ENCODE data around the gene ZNF213. TPM values are rescaled to one million over a fixed set of nuclear protein-coding genes. Genes with fewer than 3 reads are reported as not detected.

ZNF213 gene, protein sequence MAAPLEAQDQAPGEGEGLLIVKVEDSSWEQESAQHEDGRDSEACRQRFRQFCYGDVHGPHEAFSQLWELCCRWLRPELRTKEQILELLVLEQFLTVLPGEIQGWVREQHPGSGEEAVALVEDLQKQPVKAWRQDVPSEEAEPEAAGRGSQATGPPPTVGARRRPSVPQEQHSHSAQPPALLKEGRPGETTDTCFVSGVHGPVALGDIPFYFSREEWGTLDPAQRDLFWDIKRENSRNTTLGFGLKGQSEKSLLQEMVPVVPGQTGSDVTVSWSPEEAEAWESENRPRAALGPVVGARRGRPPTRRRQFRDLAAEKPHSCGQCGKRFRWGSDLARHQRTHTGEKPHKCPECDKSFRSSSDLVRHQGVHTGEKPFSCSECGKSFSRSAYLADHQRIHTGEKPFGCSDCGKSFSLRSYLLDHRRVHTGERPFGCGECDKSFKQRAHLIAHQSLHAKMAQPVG
- total RNA-seq: 8.3 and 11.4 TPM in 2 replicates

DNA sequence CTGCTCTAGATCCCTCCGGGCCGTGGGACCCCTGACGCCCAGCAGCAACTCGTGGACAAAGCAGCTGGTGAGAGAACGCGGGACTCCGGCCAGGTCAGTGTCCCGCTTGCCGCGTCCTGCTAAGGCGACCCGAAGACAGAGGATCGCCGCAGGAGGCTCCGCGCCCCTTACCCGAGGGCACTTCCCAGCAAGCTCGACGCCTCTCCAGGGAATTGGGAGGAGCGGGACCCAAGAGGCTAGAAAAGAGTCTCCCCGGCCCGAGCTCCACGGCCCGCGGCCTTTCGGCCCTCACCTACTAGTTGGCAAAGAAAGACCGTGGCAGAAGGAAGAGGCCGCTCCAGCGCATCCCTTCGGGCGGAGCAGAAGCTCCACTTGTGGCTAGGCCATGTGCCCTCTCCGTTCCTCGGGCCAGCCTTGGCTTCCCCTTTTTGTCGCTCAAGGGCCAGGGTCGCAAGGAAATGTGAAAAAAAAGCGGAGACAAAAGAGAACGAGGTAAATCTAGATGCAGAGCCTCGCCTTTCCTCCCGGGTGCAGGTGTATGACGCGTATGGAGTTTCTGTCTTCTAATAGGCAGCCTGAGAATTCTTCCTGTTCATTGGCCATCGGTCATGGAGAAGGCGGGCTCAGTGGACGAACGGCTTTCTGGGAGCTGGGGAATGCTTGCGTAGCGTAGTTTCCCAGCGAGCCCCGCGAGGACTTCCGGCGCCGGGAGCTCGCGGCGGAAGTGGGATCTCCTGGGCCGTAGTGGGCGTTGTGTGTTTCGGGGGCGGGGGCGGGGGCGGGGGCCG is at the start of gene ZNF213:
Gene ZNF213 (plus strand): TSS at position 692 of the 788 bp plus-strand sequence. CDS start 2,252 bp downstream, outside the sequence.

DNA sequence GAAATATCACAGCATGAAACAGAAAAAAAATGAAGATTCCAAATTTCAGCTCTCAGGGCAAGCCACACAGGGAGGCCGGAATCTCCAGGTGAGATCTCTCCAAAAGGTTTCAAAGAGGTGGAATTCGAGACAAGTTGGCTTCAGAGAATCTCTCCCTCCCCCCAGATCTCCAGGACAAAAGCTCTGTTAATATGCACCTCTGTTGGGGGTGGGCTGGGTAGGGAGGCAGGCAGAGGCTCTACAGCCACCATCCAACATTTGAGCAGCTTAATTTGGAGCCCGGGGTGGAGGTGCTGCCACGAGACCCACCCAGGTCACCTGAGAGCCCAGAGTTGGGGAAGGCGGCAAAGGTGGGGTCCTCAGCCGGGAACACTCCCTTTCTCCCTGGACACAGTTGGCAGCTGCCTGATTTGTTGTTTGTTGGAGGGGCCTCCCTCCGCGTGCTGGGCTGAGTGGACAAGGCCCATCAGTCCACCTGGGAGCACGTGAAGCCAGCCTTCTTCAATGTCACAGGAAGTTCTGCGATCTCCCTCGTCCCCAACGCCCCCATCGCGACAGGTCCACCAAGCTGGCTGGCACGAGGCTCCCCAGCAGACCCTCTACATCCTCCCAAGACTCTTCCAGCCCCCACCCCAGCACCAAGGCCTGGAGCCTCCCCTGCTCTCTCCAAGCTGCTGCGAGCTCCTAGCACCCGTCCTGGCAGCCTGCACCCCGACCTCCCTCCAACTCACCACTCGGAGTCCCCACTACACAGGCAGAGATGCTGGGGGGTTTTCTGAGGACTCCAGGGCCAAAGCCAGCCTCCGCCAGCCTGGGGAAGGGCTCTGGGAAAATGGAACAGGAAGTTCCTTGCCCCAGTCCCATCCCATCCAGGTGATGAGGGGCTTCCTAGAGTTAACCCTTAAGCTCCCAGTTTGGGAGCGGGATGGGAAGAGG is 36.1 kb upstream of the ZNF213 start, which contains the start of gene ZSCAN10:
Gene ZSCAN10 (minus strand): TSS at position 836 of the 936 bp plus-strand sequence. CDS start 6,357 bp downstream, outside the sequence.

DNA sequence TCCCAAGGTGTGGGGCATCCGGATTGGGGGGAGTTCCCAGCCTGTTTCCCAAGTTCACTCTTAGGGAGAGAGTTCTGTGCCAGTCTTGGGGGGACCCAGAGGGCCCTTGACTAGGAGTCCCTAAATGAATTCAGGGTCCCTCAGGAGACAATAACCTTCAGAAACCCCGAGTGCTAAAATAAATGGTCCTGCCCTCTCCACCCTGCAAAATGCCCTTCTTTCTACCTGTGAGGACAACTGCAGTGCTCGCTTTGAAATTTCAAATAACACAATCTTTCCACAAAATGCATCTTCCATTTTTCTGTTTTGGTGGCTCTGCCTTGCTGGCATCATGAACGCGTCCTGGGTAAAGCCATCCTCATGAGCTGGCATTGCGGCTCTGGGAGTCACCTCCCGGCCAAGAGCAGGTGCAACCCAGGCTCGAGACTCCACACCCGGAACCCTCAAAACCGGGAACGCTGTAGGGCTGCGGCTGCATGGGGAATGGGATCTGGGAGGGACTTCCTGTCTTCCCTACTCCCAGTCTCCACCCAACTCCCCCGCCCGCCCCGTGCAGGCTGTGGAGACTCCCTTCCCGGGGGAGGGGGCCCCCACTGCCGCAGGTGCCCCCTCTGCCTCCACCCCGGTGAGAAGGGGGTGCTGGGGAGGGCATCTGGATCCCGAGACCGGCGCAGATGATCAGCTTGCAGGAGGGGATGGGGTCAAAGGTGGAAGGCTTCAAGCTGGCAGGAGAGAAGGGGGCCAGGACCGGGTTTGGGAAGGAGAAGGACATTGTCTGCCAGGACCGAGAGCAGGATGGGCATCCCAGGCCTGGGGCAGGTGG is 22.6 kb upstream of the ZNF213 start, which contains the start of gene ZNF205:
Gene ZNF205 (plus strand): TSS at position 529 of the 823 bp plus-strand sequence. CDS start 845 bp downstream, outside the sequence.

DNA sequence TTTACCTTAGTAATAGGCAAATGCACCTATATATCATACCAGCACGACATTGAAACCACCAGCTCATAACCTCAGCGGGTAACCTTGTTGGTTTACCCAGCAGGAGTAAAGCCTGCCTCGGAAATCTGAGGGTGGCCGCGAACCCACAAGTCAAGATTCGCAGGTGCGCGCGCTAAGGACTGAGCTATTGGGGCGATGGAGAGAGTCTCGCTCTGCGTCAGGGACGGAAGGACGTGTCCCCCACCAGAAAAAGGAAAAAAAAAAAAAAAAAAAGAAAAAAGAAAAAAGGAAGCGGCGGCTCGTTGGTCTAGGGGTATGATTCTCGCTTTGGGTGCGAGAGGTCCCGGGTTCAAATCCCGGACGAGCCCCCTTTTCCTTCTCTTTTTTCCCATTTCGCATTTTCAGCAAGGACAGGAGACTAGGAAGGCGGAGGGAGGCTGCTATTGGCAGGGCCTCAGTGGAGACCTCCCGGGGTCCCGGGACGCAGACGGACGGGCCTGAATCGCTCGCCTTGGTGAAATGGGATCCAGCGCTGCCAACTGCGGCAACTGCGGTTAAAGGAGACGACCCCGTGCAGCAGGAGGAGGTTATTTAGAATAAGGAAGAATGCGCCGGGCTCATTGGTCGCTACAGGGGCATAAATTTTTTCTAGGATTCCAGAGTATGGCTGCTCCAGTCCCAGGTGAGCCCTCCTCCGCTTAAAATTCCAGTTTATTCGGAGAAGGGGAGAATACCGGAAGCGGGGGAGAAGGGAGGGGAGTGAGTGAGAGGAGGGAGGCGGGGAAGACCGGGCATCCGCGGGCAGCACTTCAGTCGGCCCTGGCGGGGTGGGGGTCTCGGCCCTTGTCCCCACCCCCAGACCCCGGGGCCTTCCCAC is 53.2 kb downstream of the ZNF213 start, which contains the start of gene OR1F1:
Gene OR1F1 (plus strand): TSS at position 407 of the 877 bp plus-strand sequence.

Small RNA genes within 50 kb of the gene (small RNA-seq; reads per million reads assigned to genes)
- 0.16 reads per million for gene RNU1-22P (ENCODE audit: low replicate concordance)

Other genes with a start within 250 kb of the ZNF213 start
- 42.2 and 55.8 TPM in 2 replicates for gene FLYWCH1, start 223.1 kb upstream of the ZNF213 start, total RNA-seq
- not detected in 2 replicates for gene KREMEN2, start 170.8 kb upstream of the ZNF213 start, total RNA-seq
- gene PAQR4, start 165.7 kb upstream of the ZNF213 start, total RNA-seq: 1.1 and 12.2 TPM in 2 replicates
- gene PKMYT1, start 154.6 kb upstream of the ZNF213 start, total RNA-seq: 0.22 and 27.1 TPM in 2 replicates
- not detected in 2 replicates for gene CLDN9, start 122.1 kb upstream of the ZNF213 start, total RNA-seq
- 0.14 and 0.22 TPM in 2 replicates for gene CLDN6, start 116.8 kb upstream of the ZNF213 start, total RNA-seq
- gene TNFRSF12A, start 114.7 kb upstream of the ZNF213 start, total RNA-seq: 216 and 619 TPM in 2 replicates
- 11.6 and 21.7 TPM in 2 replicates for gene HCFC1R1, start 111.1 kb upstream of the ZNF213 start, total RNA-seq
- 32.2 and 40.7 TPM in 2 replicates for gene THOC6, start 111.0 kb upstream of the ZNF213 start, total RNA-seq
- gene BICDL2, start 98.1 kb upstream of the ZNF213 start, total RNA-seq: under 0.01 TPM in 1 of 2 replicates, not detected in the other
- gene MMP25, start 88.5 kb upstream of the ZNF213 start, total RNA-seq: not detected in 2 replicates
- 3.7 and 21.7 TPM in 2 replicates for gene IL32, start 69.4 kb upstream of the ZNF213 start, total RNA-seq
- gene ZSCAN10, start 35.7 kb upstream of the ZNF213 start, total RNA-seq: not detected in 2 replicates
- 17.9 and 20.0 TPM in 2 replicates for gene ZNF205, start 22.4 kb upstream of the ZNF213 start, total RNA-seq
- gene OR1F1, start 53.2 kb downstream of the ZNF213 start, total RNA-seq: not detected in 2 replicates
- gene ZNF200, start 100.1 kb downstream of the ZNF213 start, total RNA-seq: 12.9 and 14.0 TPM in 2 replicates
- not detected in 2 replicates for gene MEFV, start 121.6 kb downstream of the ZNF213 start, total RNA-seq
- 49.5 and 54.7 TPM in 2 replicates for gene ZNF263, start 148.5 kb downstream of the ZNF213 start, total RNA-seq
- gene TIGD7, start 170.4 kb downstream of the ZNF213 start, total RNA-seq: 2.4 and 3.6 TPM in 2 replicates
- 22.3 and 28.1 TPM in 2 replicates for gene ZNF75A, start 170.5 kb downstream of the ZNF213 start, total RNA-seq
- gene OR2C1, start 220.9 kb downstream of the ZNF213 start, total RNA-seq: 0.22 TPM in 1 of 2 replicates, not detected in the other